Measurements from ENCODE around the gene CTSH.
A peak's percentile ranks its signal among the peaks of the same experiment; 100 is the strongest.

Gene CTSH, protein sequence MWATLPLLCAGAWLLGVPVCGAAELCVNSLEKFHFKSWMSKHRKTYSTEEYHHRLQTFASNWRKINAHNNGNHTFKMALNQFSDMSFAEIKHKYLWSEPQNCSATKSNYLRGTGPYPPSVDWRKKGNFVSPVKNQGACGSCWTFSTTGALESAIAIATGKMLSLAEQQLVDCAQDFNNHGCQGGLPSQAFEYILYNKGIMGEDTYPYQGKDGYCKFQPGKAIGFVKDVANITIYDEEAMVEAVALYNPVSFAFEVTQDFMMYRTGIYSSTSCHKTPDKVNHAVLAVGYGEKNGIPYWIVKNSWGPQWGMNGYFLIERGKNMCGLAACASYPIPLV

DNA sequence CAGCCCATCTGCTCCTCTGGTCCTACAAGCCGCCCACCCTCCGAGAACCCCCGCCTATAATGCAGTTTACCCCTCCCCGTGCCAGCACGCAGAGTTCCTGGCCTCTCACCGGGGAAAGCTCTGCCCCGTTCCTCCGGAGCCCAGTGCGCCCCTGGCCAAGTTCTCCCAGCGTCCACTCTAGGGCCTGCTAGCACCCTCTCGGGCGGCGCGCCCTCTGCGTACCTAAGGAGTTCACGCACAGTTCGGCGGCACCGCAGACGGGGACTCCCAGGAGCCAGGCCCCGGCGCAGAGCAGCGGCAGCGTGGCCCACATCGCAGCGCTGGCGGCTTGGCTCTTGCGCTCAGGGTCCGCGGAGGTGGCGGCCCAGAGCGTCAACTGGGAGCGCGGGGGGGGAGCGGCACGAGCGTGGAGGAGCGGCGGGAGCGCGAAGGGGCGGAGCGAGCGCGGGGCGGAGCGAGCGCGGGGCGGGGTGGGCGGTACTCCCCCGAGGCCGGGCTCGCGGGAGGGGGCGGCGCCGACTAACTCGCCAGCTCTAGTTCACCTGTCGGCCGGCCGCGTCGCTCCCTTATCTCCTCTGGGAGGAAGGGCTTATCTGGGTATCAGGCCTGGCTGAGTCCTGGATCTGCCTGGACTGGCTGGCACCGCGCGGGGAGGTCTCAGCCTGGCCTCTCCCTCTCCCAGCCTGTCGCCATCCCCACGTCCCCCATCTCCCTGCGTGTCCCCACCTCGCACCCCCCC lies at the start of gene CTSH:
CTSH (minus strand) TSS at position 378 of the 739 bp plus-strand sequence; CDS start at position 313, 65 bp downstream.
- DNase-seq (ENCODE audit: low spot score), result peak; percentile 45

DNA sequence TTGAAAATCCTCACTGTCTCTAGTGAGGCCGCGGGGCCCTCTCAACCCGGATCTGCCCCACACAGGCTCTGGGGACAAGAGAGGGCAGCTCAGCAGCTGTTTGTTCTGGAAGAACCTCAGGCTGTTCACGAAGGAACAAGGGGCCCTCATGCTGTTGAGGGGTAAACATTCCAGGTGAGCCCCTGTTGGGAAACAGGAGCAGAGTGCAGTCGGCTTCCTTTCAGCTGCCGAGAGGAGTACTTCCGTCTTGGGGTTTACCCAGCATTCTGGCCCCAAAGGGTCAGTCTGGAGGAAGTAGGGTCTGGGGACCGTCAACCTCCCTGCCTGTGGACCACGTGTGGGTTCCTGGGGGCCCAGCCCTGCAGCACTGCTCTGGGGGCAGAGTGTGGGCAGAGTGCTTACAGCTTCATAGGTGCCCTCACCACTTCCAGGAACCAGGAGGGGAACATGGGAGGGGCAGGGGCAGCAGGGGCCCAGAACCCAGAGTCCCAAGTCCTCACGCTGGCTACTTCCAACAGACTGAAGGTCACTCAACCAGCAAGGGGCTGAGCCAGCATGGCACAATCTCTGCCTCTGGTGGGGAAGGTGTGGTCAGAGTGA lies 49.2 kb upstream of the CTSH start:
- DNase-seq (ENCODE audit: low spot score), result no peak

DNA sequence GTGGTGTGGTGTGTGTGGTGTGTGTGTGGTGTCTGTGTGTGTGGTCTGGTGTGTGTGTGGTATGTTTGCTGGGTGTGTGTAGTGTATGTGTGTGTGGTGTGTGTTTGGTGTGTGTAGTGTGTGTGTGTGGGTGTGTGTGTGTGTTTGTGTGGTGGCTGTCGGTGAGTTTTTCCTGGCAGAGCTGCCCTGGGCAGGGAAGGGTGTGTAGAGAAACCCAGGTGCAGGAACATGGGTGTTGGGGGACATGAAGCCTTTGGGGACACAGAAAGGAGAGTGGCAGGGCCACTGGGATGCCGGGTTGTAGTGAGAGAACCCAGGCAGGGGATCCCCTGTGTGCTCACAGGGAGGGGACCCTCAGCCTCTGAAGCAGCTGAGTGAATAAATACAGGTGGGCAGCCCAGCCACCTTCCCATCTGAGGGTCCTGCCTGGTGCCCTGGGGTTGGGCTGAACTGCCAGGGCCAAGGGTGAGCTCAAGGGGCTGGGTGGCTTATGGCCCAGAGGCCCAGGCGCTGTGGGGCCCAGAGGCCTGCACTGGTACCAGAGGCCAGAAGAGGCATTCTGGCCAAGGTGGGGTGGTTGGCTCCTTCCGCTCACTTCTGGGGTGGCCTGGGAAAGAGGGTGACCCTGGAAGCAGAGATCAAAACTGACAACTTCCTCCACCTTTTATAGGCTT lies 48.5 kb upstream of the CTSH start:
- DNase-seq (ENCODE audit: low spot score), result no peak

DNA sequence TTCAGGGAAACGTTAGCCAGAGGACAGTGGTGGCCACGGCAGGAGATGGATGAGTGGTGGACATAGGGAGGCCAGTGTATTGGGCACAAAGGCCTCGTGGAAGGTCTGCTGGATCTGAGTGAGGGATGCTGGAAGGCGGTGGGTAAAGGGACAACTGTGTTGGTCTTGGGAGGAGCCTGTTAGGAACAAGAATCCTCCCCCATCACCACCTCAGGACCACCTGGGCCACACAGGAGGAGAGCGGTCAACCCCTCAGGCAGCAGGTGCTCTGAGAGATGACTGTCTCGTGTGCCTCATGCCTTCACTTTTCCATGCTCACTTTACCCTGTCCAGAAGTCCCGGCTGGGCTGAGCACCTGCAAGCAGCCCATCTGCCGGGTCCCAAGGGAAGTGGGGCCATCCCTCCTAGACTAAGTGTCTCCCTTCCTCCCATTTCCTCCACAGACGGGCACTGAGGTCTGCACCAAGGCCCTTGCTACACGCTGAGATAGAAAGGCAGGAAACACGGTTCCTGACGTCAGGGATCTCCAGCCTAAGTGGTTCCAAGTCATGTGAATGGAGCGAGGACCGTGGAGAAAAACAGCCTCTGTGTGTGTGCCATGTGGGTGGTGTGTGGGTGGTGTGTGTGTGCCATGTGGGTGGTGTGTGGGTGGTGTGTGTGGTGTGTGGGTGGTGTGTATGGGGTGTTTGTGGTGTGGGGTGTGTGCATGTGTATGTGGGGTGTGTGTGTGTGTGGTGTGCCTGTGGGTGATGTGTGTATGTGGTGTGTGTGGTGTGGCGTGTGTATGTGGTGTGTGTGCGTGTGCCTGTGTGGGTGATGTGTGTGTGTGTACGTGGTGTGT lies 47.8 kb upstream of the CTSH start:
- no peak for DNase-seq (ENCODE audit: low spot score)

DNA sequence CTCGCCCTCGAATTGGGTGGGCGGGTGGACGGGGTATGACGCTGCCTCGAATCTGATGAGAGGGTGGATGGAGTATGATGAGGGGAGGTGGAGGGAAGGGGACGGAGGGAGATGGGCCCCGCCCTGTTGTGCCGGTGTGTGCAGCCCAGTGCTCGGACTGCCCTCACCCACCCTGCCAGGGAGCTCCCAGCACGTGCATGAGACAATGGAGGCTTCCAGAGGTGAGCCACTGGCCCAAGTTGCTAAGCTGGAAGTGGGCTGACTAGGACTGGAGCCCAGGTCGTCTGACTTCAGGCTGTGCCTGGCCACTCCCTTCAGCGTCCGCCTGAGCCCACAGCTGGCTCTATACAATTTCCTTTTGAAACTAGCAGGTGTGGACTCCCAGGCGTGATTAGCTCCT lies 47.0 kb upstream of the CTSH start:
- no peak for DNase-seq (ENCODE audit: low spot score)

- no peak for DNase-seq (ENCODE audit: low spot score)
Observed at GRCh38 chr15:78991476-78991875, 46.6 kb upstream of the CTSH start.

- no peak for DNase-seq (ENCODE audit: low spot score)
Observed at GRCh38 chr15:78990278-78990677, 45.4 kb upstream of the CTSH start.

DNA sequence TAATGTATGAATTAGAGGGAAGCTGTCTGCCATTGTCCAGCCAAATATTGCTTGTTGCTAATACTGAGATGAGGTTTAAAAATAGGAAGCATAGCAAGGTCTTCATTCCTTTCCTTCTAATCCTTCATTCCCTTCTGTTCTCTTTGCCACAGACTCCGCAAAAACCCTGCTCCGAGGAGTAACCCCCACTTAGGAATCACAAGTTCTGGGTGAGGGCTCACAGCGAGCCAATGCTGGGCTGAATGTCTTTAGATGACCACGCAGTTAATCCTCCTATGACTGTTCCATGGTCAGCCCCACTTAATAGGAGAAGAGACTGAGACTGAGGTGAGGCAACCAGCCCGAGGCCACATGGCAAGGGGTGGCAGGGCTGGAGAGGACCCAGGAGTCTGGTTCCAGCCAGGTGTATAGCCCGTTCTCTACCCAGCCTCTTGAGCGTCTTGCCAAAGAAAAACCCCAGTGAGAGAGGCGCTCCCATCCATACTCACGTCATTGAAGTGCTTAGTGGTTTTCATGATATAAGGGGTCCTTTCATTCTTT lies 44.9 kb upstream of the CTSH start:
- no peak for DNase-seq (ENCODE audit: low spot score)

DNA sequence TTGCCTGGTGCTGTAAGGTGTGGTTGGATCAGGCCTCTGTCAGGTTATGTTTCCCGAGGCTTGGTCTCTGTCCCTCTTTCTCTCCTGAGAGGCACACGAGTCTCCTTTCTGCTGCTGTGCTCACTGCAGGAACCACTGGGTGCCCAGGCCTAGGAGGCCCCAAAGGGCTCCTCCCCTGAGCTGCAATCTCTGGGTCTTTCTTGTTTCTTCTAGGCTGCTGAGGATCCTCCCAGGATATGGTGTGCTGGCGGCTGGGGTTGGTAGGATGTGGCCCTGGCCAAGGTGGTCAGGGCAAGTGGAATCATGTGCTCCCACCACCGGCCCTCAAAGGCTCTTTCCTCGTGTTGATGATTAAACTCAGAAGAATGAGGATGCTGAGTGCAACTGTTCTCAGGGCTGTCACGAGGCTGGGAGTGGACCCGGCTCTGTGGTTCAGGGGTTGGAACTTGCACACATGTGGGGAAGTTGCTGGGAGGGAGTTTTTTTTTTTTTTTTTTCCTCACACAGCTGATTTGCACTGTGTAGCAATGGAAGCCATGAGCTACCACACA lies 43.6 kb upstream of the CTSH start:
- DNase-seq (ENCODE audit: low spot score), result peak; percentile 63

DNA sequence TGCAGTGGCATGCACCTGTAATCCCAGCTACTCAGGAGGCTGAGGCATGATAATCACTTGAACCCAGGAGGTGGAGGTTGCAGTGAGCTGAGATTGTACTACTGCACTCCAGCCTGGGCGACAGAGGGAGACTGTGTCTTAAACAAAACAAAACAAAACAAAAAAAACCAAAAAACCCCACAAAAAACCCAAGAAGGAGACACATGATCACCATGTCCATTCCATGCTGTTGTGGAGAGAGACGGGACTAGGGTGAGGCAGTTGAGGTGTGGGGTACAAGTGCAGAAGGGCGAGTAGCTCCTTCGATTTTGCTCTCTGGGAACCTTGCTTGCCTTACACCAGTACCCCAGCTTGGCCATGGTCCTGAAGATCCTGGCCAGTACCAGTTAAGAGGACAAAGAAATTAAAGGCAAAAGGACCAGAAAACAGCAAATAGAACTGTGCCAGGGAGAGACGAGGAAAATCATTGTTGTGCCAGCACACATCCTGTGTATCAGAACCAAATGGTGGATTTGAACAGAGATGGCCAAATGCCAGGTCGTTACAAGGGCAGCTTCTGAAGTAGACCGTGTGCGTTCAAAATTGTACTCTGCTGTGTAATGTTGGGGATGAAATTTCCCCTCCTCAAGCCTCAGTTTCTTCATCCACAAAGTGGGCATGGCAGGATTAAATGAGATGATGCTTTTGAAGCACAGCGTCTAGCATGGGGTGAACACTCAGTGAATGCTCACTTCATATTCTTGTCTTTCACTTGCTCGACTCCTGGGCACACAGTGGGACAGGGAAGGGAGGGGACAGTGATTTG lies 42.9 kb upstream of the CTSH start:
- no peak for DNase-seq (ENCODE audit: low spot score)

DNA sequence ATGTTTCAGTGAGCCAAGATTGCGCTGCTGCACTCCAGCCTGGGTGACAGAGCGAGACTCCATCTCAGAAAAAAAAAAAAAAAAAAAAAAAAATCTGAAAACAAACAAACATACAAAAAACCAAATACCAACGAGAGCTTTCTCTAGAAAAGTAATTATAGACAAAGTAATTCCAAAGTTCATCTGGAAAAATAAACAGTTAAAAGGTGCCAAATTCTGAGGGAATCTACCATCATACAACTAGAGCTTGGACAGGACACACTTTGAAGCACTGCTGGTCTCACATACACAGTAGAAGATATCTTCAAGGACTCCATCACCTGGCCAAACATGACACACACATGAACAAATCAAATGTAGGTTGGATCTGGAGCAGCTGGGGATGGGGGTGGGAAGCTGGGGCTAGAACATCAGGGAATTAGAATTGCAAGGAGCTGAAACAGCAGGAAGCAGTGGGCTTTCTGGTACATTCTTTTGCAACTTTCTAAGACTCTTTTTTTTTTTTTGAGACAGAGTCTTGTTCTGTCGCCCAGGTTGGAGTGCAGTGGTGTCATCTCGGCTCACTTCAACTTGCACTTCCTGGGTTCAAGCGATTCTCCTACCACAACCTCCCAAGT lies 41.1 kb upstream of the CTSH start:
- DNase-seq (ENCODE audit: low spot score), result no peak

GRCh38 chr15:78984041-78984440 lies 39.2 kb upstream of the CTSH start:
- DNase-seq (ENCODE audit: low spot score), result no peak

GRCh38 chr15:78983146-78983918 lies 38.5 kb upstream of the CTSH start:
- no peak for DNase-seq (ENCODE audit: low spot score)

DNA sequence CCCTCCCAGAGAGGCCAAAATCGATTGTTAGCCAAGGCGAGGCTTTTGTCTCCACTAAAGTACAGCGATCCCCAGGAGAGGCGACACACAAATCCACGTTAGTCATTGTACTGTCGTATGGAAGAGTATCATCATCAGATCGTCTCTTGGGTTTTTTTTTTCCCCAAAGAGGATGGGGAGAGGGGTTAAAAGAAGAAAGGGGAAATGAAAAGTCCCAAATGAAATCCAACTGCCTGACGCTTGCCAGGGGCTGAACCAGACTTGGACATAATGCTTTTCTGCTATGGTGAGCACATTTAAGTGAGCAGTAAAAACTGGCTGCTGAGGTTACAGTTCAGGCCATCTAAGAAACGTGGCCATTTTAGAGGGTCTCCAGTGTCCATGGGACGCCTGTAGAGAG lies 37.9 kb upstream of the CTSH start:
- no peak for DNase-seq (ENCODE audit: low spot score)

GRCh38 chr15:78981532-78982313 lies 36.9 kb upstream of the CTSH start:
- no peak for DNase-seq (ENCODE audit: low spot score)

DNA sequence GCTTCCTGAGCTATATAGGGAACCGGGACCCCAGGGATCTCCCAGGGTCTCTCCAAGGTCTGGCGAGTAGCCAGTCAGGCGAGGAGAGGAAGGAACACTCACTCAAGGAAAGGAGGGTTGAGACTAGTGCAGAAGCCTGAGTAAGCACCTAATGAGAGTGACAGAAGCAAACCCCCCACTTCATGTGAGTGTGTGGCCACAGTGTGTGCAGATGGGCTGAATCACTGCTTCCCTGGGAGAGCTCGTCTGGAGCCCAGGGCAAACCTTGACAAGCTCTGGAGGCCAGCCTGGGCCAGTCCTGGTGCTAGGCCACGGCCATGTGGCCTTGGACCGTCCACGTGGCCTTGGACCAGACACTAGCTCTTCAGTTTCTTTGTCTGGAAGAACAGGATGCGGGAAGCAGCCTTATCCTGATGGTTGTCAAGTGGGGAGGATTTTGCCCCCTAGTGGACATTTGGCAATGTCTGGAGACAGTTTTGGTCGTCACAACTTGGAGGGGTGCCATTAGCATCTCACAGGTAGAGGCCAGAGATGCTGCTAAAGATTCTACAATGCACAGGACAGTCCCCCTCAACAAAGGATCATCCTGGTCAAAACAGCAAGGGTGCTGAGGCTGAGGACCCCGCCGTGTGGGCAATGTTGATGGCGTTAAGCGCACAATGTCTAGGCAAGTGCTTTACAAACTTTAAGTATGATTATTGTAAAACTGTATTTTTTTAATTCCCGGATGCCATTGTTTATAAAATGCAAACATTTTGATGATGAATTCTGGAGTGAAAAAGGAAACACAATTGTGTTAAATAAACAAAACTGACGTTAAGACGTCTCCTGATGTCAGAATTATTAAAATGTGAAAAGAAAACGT lies 34.8 kb upstream of the CTSH start:
- peak; percentile 57 for DNase-seq (ENCODE audit: low spot score)

DNA sequence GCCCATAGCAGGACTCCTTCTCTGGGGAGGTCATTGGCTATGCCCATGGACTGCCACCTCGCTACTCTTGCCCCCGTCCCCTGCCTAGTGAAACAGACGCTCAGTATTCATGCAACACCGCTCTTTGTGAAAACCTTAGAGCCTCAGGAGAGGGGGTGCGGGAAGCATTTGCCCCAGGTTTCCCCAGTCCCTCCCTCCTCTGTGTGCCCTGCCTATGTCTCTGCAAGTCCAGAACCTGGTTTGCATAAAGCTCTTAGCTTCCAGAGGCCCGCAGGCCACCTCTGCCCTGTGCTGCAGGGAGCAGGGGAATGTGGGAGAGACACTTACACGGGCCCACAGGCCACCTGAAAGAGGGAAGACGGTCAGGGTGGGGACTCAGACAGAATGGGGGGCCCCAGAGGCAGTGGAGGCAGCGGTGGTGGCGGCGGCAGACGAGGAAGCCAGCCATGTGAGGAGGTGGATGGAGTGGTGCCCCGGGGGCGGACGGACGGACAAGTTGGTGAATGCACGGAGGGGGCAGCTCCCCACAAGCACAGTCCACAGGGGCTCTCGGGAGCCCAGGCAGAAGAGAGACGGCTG lies 33.8 kb upstream of the CTSH start:
- no peak for DNase-seq (ENCODE audit: low spot score)

All from globus pallidus (tissue), 1 donor.